HL-60/S4 treated with retinoic acid at 250 ng/mL for 4 days and 3 days (cell line): ENCODE results near the gene TTLL10.

Experiments used
- in situ Hi-C: fragments of 300-500 bp; cut with MboI; formaldehyde crosslinking; loops from 2 replicates; pipeline ENCODE4 v1.7.0; 2022; ENCODE audit warnings: low sequenced_read_pairs

The TTLL10 gene

DNA sequence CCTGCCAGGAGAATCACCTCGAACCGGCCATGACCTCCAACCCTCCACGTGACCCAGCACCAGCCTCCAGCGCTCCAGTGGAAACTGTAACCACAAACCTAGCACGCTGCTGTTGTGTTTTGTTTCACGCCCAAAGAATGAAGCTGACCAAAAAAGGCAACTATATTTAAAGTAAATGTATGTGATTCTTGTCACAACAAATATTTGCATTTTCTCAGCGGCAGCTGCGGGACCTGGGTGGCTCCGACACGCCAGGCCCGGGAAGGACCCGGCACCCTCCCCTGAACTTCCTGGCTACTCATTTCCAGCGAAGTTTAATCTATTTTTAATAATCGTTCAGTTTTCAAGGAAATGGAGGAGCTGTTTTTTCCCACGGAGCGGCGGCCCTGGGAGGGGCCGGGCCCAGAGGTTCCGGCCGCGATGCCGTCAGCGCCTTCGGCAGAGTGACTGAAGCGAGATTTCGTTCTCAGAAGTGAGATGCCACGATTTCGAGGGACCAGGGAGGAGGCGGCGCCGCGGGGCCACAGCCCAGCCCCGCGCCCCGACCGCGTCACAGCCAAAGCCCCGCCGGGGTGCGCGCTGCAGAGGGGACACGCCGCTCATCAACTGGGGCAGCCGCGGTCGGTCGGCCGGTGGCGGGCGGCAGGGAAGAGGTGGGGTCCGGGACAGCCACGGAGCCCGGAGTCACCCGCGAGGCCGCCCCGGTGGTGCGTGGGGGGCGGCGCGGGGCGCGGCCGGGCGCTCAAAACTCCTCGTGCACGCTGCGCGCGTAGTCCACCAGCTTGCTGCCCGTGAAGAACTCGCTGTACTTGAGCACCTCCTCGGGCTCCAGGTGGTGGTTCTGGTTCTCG is 43.3 kb downstream of the TTLL10 start:
- in situ Hi-C loops: no loop called here

DNA sequence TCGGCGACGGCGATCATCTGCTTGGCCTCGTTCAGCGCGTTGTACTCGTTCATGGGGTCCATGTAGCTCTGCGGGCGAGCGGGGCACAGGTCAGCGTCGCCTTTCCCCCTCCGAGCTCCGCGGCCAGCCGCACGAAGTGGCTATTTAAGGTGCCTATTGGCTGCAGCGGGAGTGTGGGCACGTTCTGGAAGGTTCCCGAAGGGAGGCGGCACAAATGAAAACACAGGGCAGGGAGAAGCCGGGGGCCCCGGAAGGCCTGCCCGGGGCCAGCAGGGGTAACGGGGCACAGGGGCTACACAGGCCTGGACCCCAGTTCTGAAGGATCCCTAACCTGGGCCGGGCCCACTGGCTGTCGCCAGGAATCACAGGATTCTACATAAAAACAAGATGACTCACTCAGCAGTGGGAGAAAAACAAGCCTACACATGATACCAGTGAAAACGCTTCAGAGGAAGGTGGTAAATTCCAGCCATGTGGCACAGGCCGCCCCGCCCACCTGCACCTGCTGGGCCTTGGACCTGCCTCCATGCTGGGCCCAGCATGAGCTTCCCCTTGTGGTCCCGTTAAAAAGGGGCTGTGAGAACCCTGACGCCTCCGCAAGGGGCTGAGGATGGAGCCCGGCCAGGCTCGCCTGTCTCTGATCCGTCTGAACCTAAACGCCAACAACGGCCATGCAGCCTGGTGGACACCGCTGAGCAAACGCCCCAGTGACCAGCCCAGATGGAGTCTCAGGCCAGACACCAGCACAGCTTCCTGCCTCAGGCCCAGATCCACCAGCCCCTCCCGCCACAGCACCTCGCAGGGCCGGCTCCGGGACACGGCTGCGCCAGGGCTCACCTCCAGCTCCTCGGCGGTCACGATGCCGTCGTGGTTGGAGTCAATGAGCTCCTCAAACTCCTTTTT is 44.2 kb downstream of the TTLL10 start:
- in situ Hi-C loops: no loop called here

DNA sequence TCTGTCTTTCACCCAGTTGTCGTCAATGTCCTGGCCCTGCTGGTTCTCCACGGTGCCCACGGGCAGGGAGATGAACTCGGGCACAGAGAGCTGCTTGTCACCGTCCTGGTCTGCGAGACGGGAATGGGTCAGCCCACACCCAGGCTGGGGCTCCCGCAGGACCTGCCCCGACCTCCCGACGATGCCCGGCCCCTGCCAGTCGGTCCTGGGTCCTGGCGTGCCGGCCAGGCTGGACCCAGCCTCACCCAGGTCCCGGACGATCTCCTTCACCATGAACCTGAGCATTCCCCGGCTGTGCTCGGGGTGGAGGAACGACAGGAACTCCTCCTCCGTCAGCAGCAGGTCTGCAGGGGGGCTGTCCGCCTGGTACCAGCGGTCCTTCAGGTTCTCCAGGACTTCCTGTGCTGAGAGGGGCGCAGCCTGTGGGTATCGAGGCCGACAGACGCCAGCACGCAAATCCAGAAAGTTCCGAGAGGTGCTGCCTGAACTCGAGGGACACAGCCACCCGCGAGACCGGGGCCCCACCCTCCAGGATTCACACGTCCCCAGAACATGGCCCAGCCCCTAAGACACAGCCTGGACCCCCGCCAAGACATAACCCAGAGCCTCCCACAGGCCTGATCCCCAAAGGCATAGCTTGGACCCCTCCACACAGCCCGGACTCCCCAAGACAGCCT is 45.0 kb downstream of the TTLL10 start:
- in situ Hi-C loops: no loop called here

DNA sequence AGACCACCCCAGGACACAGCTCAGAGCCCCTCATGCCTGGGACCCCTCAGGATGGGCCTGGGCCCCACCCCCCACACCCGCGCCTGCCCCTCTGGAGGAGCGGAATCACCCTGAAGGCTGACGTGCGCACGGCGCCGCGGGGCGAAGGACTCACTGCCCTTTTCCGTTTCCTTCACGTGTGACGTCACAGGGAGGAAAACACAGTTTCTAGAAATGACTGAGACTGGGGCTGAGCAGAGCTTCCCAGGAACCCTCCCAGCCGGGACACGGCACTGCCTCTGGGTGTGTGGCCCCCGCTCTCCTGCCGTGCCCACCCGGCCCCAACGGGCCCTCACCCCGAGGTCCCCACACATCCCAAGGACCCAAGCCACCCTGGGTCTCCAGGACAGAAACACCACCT is 45.7 kb downstream of the TTLL10 start:
- in situ Hi-C loops: no loop called here

DNA sequence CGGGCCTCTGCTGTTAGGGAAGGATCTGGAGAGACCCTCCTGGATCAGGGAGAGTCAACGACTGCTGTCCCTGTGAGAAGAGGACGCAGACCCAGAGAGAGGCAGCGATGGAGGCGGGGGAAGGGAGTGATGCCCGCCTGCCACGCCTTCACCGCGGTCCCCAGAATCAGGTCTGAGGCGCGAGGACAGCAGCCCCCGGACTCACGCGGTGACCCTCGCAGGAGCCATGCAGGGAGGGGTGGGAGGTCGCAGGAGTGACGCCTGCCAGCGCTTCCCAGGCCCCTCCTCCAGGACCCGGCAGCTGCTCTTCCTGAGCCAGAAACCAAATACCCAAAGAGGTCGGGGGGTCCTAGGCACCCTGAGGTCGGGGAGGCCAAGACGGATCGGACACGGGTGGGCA is 46.5 kb downstream of the TTLL10 start:
- in situ Hi-C loops: no loop called here

DNA sequence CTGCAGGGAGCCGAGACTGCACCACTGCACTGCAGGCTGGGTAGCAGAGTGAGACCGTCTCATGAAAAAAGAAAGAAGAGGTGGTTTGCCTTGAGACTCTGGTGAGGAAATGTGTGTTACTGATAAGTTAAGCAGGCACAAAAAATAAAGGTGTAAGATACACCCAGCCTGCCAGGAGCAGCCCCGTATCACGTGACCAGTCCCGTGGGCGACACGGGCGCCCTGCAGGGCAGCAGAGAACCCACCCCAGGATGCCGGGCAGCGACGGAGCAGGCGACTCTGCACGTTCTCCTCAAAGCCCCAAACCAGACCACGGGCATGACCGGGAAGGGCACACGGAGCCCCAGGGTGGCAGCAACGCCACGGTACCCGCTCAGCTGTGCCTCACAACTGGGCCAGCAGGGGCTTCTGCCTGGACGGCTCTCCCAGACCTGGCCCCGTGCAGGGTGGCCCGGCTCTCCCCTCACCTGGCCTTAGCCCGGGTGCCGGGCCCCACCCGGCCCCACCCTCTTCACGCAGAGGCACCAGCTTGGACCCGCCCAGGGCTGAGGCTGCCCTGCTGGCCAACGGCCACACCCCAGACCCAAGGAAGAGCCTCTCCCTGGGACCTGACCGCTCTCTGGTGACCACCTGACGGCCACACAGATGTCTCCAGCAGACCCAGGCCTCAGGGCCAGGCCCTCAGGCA is 48.4 kb downstream of the TTLL10 start:
- in situ Hi-C loops: no loop called here

DNA sequence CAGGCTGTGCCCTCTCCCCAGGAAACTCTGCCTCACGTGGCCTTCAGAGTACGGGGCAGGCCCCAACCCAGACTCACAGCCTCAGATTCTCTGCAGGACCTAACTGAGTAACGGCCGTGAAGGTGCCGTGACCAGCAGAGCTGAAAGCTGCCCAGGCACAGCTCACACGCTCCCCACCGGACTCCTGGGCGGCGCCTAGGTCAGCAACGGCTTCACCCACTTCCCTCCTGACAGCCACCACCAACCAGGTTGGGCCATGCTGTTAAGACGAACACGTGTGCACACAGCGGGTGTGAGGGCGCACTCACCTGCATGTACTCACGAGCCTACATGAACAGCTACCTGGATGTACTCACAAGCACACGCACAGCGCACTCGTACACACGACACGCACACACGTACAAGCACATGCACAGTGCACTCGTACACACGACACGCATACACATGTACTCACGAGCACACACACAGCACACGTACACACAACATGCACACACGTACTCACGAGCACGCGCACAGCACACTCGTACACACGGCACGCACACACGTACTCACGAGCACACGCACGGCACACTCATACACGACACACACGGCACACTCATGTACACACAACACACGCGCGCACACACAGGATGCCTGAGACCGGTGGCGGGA is 49.0 kb downstream of the TTLL10 start:
- in situ Hi-C loops: no loop called here

DNA sequence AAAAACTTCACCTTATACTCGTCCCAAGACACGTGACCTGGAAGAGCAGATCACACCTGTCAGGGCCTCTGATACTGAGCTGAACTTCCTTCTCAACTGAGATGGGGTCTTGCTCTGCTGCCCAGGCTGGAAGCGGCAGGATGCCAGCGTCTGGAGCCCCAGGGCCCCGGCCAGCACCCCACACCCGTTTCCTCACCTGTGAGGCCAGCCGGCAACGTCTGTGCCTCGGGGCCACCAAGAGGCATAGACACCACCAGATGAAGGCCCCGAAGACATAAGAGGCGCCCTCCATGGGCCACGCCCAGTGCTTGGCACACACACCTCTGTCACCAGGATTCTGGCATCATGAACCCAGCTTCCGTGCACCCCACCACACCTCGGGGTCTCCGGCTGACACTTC is 49.6 kb downstream of the TTLL10 start:
- in situ Hi-C loops: no loop called here

DNA sequence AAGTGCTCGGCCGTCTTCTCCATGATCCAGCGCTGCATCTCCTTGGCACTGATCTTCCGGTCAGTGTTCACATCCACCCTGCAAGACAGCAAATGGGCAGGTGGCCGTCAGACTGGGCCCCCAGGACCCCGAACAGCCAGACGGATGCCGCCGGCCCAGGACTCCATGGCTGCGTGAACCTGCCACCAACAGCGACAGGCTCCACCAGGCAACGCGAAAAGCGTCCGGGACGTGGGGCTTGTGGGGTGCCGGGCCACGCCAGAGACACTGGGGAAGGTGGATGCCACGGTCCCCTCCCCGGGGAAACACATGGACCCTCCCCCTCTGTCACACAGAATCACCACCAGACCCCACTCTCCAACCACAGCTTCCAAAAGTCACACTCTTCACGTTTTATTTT is 50.2 kb downstream of the TTLL10 start:
- in situ Hi-C loops: no loop called here

DNA sequence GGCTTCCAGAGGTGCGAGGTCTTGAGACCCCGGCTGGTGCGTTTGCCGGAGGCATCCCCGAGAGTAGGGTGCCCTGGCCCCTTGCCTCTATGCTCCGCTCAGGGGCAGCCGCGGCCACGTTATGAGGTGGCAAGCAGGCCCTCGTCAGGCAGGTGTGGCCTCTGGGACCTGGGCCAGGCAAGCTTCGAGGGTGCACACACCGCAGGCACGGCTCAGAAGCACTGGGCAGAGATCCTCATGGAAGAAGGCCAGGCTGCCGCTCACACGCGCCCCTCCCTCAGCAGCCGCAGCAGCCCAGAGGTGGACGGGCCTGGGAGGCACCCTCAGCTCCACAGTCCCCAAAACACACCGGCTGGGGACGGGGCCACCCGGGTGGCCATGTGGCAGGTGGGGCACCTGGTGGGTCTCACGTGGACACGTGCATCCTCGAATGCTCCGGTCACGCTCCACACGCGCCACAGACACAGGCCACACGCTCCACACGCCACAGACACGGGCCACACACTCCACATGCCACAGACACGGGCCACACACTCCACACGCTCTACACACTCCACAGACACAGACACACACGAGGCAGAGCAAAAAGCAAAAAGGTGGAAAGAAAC is 51.7 kb downstream of the TTLL10 start:
- in situ Hi-C loops: loop anchor here (25.0 kb wide), 1 partner anchor 88 kb away; no protein-coding TSS in a partner anchor

DNA sequence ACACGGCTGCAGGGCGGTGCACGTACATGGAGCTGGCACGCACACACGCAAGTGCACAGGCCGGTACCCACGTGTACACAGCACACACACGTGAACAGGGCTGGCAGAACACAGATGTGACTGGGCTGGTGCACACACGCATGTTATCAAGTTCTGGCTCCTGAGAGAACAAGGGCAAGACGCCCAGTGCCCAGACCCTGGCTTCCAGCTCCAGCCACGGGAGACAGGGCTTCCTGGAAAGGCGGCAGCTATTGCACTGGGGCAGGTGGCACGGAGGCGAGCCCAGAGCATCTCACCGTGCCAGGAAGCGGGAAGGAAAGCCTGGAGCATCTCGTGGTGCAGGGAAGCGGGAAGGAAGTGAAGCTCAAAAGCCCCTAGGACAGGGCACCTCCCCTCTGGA is 52.2 kb downstream of the TTLL10 start:
- in situ Hi-C loops: loop anchor here (25.0 kb wide), 1 partner anchor 89 kb away; no protein-coding TSS in a partner anchor

DNA sequence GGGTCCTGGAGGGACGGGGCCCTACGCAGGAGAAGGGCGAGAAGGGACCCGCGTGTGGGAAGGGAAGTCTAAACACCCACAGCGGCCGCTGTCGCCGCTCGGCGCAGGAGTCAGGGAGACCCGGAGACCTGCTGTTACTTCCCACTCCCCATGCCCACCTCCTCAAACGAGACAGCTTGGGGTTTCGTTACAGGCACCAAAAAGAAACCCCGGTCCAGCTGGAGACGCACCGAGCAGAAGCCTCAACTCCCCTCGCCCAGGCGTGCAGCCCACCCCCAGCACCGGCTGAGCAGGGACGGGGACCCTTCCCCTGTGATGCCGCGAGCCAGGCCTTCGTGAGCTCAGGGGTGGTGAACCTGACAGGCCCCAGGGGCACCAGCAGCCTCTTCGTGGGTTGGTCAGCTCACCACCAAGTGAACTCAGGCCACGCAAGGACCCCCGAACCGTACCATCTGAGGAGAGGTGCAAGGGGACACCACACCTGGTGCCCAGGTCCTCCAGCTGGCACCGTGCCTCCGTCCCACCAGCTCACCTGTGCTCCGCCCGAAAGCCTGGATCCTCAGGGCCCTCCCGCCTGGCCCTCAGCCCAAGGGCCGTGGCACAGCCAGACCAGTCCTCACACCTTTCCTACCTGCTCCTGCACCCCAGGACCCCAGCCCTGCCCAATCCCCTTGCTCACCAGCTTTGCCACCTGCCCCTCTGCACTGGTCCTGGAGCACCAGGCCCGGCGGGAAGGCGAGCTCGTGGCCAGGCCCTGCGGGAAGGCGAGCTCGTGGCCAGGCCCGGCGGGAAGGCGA is 53.1 kb downstream of the TTLL10 start:
- in situ Hi-C loops: loop anchor here (25.0 kb wide), 1 partner anchor 89 kb away; no protein-coding TSS in a partner anchor

DNA sequence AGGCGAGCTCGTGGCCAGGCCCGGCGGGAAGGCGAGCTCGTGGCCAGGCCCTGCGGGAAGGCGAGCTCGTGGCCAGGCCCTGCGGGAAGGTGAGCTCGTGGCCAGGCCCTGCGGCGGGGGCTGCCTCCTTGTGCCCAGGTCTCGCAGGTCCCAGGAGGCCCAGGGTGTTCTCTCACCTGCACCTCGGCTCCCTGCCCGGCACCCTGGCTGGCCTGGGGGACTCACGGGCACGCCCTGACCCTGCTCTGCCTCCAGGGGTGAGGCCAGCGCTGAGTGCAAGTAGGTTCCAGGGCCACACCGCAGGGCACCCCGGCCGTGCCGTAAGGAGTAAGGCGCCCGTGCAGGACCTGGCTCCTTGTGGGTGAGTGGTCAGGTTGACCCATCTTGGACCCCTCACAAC is 53.7 kb downstream of the TTLL10 start:
- in situ Hi-C loops: loop anchor here (25.0 kb wide), 1 partner anchor 90 kb away; no protein-coding TSS in a partner anchor

DNA sequence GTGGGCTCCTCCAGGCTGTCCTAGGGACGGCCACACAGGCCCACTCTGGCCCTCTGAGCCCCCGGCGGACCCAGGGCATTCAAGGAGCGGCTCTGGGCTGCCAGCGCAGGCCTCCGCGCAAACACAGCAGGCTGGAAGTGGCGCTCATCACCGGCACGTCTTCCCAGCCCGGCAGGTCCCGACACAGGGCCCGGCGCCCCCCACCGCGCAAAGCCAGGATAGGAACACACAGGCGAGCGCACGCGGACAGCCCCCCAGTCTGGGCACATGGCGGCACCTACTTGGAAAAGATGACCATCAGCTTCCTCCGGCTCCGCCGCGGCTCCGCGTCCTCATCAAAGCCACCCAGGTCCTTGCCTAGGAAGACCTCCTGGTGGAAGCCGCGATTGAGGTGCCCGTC is 54.5 kb downstream of the TTLL10 start:
- in situ Hi-C loops: loop anchor here (25.0 kb wide), 1 partner anchor 91 kb away; no protein-coding TSS in a partner anchor

DNA sequence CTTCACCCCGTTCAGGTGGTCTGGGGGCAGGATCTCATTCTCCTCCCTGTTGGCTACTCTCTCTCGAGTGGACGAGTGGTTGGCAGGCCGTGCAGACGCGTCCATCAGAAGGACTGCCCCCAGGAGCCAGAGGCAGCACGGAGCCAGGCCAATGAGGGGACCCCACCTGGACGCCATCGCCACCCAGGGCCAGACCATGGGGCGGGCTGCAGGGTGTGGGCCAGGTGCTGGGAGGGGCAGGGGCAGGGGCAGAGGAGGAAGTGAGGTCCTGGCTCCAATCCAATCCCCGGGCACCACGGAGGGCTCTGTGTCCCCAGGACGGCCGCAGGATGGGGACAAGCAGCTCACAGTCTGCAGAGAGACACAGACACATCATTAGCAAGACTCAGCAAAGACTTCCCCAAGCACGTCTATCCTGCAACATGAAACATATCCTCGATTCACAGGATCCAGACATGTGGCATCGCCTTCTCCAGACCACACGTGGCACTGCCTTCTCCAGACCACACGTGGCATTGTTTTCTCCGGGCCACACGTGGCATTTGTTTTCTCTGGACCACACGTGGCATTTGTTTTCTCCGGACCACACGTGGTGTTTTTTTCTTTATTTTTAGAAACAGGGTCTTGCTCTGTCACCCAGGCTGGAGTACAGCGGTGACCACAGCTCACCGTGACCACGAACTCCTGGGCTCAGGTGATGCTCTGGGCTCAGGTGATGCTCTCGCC is 55.1 kb downstream of the TTLL10 start:
- in situ Hi-C loops: loop anchor here (25.0 kb wide), 1 partner anchor 91 kb away; no protein-coding TSS in a partner anchor

DNA sequence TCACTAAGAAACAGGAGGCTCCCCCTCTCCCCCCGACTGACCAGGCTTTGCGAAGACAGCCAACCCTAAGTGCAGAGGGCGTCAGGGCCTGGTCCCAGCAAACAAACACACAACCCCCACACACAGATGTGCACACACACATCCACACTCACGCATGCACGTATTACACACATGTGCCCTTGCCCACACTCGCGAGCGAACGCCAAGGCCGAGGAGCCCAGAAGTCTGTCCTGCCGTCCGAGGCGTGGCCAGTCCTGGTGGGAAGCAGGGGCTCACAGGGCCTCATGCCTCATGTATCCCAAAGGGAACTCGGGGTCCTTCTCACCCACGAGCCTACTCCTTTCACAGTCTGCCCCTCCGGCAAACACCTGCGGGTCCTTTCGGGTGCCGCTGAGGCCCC is 56.1 kb downstream of the TTLL10 start:
- in situ Hi-C loops: loop anchor here (25.0 kb wide), 1 partner anchor 92 kb away; no protein-coding TSS in a partner anchor

DNA sequence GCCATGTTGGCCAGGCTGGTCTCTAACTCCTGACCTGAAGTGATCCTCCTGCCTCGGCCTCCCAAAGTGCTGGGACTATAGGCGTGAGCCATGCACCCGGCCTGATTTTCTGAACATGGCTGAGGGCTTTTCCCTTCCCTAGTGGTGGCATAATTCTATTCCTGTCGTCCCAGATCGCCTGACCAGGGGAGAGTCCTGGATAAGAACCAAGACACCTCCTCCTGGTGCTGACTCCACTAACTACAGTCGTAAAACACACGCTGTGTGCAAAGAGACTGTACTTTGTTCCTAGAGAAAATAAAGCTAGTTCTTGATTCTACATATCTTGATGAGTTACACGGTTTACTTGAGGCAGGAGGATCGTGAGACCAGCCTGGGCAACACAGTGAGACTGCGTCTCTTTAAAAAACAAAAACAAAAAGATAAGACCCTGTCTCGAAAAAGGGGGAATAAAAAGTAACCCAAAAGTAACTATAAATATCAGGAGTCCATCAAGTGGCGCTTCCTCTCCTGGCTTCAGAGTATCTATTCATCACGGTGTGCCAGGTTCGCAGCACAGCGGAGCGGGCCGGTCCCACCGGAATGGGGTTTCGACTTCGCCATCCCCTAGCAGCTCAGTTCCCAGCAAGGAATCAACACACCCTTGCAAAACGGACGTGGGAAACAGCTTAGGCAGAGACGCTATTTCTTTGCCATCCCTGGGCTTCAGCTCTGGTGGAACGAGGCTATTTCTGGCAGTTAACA is 57.1 kb downstream of the TTLL10 start:
- in situ Hi-C loops: loop anchor here (25.0 kb wide), 1 partner anchor 94 kb away; no protein-coding TSS in a partner anchor
